ENCODE data around the gene DPM2.

Gene DPM2

DNA sequence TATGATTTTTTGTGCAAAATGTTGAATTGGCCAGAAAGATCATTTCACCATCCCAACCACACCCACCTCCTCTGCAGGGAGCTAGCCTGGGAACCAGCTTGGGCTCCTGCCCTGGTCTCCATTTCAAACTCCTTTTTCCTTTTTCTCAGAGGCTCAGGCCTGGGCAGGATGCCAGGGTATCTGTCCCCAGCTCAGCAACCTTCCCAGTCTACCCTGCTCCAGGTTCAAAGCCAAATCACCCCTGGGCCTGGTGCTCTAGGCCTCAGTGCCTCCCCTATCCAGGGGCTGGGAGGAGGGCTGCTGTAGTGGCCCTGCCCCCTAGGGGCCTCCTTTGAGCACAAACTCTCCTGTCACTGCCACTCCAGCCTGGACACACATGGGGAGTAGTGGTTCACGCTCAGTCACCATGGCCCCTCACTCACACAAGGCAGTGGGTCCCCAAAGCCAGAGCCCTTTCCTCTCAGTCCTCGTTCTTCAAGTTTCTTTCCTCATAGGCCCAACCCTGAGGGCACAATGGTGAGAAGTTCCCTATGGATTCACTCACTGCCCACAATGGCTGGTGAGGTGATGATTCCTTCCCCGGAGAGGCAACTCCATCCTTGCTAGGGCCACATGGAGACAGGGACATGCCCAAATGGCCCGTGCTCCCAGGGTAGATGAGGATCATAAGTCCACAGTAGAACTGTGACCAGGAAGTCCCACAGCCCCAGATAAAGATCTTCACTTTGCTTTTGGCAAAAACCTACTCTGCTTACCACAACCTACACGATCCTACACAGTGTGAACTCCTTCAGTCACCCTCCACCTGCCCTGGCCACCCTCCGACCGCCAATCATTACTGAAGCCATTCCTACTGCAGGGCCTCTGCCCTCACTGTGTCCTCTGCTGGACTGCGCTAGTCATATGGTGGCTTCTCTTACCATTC lies 19.2 kb downstream of the DPM2 start:
- DNase-seq (ENCODE audit: low read depth), result no peak

DNA sequence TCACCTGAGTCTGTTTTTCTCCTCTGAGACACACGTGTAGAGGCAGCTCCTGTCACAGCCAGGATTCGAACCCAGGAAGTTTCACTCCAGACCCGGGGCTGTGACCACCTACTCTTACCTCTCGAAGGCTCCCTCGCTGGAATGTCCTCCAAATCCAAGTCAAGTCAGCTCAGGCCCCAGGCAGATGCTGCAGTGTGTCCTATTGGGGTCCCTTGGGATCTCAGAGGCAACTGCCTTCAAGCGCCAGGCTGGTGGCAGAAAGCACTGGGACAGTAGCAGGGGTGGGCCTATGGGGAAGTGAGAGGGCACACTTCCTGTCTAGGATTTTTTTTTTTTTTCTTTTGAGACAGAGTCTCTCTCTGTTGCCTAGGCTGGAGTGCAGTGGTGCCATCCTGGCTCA lies 20.1 kb downstream of the DPM2 start:
- DNase-seq (ENCODE audit: low read depth), result no peak

DNA sequence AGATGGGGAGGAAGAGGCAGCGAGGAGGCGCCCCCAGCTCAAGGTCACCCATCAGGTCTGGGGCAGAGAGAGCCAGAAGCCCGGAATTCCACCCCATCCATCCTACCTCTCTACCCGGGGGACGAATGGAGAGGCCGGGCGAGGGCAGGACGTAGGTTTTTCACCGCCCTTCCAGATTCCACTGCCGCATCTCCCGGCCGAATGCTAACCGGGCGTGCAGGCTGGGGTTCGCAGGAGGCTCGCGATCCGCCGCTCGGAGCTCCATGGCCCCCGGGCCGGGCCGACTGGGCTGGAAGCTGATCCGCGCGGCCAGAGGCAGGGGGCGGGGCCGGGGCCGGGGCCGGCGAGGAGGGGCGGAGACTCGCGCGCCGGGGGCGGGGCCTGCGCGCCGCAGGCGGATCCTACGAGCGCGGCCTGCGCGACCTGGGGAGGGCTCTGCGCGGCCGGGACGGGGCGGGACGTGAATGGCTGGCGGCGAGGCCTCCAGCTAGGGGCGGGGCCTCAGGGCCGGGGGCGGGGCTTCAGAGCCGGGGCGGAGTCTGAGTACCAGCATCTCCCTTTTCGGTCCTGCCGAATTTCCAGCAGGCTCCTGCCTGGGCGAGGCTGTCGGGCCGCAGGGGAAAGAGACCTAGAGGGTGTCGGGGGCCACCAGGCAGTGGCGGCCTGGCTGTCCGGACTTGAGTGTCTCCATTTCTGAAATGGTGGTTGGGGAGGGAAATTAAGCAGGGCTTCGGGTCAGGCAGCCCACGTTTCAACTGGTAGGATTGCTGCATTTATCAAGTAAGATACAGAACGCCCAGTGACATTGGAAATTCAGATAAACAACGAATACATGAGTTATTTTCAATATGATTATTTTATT lies 20.7 kb downstream of the DPM2 start, which contains the start of gene ST6GALNAC4:
ST6GALNAC4 (minus strand) TSS at position 322 of the 862 bp plus-strand sequence. CDS start 622 bp downstream, outside the sequence.
- peak; percentile 94 for DNase-seq (ENCODE audit: low read depth)

DNA sequence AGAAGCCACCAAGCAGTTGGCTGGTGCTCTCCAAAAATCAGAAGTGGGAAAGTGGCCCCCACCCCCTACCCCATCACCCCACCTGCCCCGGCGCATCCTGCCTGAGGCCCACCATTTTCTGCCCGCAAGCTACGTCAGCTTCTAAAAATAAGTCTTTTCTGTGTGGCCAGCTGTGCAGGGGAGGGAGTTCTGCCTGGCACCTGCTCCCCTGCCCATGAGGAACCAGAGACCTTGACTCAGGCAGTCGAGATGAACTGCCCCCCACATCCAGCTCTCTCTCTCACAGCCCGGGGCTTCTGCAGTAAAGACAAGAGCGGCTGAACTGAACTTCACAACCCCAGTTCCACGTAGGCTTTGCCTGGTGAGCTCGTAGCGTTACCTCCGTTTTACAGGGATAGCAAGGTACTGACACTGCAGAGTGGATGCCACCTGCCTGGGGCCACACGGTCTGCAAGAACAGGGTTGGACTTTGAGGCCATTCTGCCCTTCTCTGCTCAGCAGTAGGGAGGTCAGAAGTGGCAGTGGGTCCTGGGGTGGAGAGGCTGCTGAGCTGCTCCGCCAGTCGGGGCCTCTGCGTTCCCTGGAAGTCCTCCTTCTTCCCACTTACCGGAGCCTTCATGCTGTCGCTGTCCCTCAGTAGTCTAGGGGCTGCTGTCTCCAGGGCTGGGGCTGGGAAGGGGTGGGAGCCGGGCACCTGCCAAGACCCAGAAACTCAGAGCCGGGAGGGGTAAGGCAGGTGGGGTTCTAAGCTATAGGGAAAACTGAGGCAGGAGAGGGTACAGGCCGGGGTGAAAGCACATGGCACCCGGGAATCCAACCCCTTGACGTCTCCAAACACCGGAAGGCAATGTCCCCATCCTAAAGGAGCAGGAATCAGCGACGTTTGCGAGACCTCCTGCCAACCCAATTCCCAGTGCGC lies 21.6 kb downstream of the DPM2 start:
- DNase-seq (ENCODE audit: low read depth), result no peak

DNA sequence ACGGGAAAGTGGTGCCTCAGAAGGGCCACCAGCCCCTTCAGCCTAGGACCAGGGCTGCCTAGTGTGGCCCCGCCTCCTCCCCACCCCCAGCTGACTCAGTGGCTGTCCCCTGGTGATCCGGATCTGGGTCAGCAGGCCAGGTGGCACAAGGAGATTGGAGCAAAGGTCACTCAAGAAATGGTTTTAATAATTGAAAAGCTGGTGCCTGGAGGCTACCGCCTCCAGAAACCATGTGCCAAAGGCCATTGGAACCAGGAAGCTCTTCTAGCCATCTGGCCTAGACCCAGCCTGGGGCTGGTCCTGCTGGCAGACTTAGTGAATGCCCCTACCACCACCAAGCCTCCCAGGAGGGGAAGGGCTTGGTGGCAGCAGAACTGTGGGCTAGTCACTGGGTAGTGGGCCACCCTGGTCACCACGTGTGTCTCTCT lies 22.3 kb downstream of the DPM2 start:
- no peak for DNase-seq (ENCODE audit: low read depth)

DNA sequence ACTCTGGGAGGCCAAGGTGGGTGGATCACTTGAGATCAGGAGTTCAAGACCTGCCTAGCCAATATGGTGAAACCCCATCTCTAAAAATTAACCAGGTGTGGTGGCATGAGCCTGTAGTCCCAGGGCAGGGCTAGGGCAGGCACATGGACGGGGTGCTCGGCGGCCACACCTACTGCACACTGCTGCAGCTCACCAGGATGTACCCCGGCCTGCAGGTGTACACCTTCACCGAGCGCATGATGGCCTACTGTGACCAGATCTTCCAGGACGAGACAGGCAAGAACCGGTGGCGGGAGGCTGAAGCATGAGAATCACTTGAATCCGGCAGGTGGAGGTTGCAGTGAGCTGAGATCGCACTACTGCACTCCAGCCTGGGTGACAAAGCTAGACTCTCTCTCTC lies 24.0 kb downstream of the DPM2 start:
- no peak for DNase-seq (ENCODE audit: low read depth)

DNA sequence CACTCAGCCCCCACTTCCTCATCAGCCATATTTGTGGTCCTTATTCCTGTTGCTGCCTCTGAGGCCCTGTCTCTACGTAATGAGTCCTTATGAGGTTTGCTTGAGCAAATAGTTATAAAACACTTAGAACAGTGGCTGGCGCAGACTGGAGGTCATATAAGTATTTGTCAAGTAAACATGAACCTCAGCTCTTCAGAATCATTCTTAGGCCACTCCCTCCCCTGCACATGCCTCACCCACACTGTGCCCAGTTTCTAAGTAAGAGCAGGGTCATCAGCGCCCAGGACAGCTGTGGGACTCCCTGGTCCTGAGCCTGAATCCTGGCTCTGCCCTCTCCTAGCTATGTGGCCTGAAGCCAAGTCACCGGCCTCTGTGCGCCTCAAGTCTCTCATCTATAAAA lies 24.8 kb downstream of the DPM2 start:
- no peak for DNase-seq (ENCODE audit: low read depth)

DNA sequence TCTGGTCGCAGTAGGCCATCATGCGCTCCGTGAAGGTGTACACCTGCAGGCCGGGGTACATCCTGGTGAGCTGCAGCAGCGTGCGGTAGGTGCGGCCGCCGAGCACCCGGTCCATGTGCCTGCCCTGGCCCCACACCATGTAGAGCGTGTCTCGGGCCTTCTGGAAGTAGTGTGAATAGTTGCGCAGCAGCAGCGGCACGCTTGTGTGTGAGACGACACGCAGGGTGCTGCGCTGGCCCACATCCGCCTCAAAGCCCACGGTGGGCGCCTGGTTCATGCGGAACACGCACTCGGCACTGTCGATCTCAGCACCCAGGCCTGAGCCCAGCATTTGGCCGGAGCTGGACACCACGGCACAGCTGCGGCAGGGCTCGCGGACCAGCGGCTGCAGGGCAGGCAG lies 25.4 kb downstream of the DPM2 start:
- no peak for DNase-seq (ENCODE audit: low read depth)

DNA sequence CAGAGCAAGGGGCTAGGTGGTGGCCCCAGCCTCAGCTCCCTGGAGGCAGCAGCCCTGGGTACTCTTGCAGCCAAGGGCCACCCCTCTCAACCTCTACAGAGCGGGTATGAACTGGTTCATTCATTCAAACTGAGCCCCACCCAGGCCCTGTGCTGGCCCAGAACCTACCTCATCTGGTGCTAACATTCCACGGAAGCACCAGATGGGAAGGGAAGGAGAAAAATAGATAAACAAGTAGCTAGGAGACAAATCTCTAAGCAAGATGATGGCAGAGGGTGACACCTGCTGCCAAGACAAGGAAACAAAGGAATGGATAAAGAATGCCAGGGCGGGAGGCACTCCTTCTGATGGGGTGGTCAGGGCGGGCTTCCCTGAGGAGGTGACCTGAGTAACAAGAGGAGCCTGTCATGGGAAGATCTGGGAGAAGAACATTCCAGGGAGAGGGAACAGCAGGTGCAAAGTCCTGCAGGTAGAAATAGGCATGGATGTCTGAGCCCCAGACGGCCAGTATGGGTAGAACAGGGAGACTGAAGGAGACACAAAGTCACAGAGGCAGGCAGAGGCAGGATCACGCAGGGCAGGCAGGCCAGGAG lies 26.9 kb downstream of the DPM2 start:
- DNase-seq (ENCODE audit: low read depth), result no peak

DNA sequence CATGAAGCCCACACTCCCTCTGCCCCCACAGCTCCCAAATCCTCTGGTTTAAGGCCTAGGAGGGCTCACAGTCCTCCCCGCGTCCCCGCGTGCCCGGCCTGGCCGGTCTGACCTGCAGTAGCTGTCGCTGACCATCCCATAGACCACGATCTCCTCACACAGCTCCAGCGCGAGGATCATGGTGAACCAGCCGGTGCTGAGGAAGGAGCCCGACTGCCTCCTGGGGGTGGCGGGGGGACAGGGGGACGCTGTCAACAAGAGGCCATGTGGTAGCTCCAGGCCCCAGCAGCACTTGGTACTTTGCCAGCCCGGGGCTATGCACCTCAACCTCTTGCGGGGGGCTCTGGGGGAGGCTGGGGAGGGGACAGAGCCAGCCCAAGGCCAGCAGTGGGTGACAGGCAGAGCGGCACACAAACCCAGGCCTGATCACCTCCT lies 27.8 kb downstream of the DPM2 start:
- no peak for DNase-seq (ENCODE audit: low read depth)

DNA sequence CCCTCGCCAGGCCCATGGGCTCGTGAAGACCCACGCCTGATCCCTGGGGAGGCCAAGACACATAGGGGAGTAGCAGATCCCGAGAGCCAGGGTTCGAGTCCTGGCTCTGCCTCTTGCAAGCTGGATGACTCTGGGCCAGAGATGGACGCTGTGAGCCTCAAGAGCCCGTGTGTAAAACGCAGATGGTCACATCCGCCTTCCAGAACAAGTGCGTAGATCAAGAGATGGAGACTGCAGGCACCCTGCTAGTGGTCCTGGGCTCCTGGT lies 29.1 kb downstream of the DPM2 start:
- no peak for DNase-seq (ENCODE audit: low read depth)

DNA sequence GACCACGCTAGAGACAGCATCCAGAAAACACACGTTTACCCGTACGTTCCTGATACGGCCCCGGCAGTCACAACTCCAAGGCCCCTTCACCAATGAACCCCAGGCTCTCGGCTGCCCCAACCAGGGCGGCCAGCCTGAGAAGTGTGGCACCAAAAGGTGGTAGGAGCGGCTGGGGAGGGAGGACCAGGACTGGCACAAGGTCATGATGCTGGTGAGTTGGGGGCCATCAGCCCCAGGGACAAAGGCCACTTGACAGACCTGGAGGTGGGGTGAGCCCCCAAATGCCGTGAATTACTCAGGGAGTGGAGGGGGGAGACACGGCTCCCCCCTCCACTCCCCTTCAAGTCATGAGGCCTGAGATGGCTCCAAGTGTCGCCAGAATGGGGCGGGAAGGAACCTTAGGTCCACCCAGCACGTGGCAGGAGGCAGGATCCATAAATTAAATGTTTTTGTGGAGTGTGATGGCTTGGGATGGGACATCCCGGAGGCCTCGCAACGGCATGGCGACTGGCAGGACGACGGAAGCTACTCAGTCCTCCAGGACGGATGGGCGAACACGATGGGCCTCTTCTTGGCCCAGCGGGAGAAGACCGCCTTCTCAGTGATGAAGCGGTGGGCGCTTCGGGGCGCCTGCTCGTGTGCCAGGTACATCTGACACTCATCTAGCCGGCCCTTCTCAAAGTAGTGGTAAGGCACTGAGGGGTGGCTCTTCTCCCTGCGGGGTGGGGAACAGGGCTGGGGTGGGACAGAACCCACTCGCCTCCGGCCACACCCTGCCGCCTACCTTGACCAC lies 29.6 kb downstream of the DPM2 start:
- no peak for DNase-seq (ENCODE audit: low read depth)

DNA sequence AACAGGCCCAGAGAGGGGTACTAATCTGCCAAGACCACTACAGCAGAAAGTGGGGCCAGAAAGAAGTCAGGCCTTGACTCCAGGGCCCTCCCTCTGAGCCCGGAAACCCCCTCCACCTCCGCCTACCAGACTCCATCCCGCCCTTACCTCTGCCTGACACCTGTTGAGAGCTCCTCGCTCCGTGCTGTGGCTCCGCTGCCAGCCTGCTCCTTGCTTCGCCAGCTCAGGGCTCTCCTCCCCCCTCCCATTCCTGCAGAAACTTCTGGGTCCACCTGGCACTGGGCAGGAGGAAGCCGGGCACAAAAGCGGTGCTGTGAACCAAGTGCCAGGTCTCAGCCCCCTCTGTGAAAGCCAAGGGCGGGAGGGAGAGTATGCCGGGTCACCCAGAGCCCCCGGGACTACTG lies 31.9 kb downstream of the DPM2 start:
- DNase-seq (ENCODE audit: low read depth), result no peak

DNA sequence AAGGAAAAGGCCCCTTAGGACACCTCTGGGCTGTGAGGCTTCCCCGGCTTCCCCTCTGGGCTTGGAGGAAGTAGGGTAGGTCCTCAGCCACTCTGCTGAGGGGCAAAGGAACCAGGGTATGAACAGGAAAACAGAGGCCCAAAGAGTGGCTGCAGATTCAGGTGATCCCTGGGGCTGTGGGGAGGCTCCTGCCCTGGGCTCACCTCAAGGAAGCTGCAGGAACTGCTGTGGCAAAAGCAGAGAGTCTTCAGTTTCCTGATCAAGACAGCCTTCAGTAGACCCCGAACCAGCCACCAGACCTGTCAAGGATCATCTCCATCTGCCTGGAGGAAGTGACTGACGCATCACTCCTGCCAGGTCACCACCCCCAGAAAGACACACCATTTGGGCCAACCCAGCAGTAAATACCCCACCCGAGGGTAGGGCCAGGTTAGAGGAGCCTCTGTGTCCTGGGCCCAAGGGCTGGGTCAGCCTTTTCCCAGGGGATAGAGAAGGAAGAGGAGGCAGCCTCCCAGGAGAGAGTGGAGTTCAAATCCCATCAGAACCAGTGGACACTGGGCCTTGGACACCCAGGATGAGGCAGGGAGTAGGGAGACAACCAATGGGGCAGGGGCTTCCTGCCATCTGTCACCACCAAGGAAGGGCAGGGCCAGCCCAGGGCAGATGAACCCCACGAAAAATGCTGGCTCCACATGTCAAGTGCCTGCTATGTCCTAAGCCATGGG lies 32.5 kb downstream of the DPM2 start:
- DNase-seq (ENCODE audit: low read depth), result no peak

DNA sequence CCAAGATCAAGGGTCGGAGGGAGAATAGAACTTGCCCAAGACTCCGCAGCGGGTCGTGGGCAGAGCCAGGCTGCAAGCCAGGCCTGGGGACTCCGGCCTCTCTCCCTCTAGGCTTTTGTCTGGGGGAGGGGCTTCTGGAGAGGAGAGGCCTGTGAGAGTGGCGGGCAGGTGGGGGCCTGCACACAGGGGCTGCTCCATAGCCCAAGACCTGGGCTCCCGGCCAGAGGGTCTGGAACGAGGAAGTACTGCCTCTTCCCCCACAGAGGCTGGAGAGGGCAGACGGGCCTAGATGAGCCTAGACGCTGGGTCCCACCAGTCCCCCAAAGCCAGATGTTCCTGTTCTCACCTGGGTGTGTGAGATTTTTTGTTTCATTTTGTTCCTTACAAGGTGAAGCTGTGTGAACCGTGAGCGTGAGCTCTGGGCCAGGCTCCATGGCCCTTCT lies 33.1 kb downstream of the DPM2 start:
- no peak for DNase-seq (ENCODE audit: low read depth)

DNA sequence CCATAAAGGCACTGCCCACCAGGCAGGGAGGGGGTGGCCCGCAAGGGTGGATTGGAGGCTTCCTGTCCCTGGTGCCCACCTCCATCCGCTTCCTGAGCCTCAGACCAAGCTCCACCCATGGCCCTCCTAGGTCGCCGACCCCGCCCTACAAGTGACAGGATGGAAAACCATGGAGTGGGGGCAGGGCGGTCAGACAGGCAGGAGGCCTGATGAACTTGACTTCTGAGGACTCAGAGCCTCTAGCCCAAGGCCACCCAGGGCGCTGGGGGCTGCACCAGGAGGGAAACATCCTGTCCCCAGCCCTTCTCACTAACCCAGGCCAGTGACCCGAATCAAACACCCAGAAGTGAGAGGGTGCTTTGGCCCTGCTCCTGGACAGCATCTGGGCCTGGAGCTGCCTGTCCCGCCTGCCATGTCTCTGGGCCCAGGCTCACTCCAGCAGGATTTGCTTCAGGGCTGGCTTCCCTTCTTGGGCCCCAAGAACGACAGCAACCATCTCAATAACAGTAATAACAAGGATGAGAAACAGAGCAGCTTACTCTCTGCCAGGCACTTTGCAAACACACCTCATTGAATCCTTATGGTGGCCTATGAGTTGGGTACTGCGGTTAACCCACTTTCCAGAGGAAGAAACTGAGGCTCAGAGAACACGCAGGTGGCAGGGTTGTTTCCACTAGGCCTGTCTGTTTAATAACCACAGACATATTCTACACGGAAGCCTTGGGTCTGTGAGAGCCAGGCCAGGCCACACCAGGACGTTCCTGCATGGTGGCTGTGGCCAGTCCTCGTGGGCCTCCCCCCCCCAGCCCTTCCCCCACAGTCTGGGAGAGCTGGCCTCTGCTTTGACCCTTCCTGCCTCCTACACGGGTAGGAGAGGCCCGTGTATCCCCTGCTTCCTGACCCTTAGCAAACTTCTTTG lies 33.8 kb downstream of the DPM2 start:
- DNase-seq (ENCODE audit: low read depth), result no peak

DNA sequence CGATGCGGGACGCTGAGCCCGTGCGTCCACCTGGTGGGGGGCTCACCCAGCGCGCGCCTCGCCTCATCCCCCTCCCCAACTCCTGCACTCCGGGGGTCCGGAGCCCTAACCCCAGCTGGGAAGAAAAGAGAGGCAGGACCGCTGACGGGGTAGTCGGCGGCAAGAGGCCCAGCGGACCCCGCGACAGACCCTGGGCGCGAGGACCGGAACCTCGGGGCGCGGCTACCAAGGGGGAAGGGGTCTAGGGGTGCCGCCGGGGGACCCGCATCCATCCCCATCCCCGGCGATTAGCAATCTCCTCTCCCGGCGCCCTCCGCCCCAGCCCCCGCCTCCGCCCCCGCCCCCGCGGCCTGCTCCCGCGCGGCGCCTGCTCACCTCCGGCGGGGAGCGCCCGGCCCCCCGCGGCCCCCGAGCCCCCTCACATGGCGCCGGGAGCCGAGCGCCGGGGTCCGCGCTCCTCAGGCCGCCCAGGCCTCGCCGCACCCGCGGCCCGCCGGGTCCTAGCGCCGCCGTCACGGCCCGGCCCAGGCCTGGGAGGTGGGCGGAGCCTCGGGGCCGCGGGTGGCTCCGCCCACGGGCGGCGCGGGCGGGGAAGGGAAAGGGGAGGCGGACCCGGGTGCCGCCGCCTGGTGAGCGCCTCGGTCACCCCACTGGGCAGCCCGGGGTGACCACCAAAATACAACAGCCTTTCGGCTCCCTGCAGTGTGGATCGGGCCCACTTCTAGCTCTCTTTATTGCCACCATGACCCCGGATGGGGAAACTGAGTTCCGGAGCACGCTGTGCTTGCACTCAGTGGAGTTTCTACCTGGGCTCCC lies 38.3 kb downstream of the DPM2 start, which contains the start of gene ST6GALNAC6:
ST6GALNAC6 (minus strand) TSS at position 476 of the 816 bp plus-strand sequence. CDS start 1,622 bp downstream, outside the sequence.
- peak; percentile 62 for DNase-seq (ENCODE audit: low read depth)

Data from stimulated activated CD8-positive, alpha-beta memory T cell treated with anti-CD3 and anti-CD28 coated beads, Interleukin-12 subunit alpha, Interleukin-12 subunit beta, amount 100 ng/mL, for 4 hours (primary cell).